IMR-90 (cell line): ENCODE data around the gene GPR62. TPM values are rescaled to one million over a fixed set of nuclear protein-coding genes. Genes with fewer than 3 reads are reported as not detected.

Source experiments
- ATAC-seq: fragments of 200-7000 bp; cut with Tn5 transposase; 2 replicates; pipeline ENCODE4 v1.9.1; 2020; ENCODE audit warnings: low read depth, mild to moderate bottlenecking, moderate library complexity
- BruUV-seq: library from RNA; stranded (reverse); fragments of 400-500 nt; replicated peaks from 2 replicates; lab custom pipeline; 2021; lab: Mats Ljungman, UMichigan
- CTCF ChIA-PET: fragments of 300-600 bp; formaldehyde crosslinking; extraction: SDS; loops from one replicate; lab custom pipeline; 2021; ENCODE audit warnings: antibody characterized with exemption; lab: Yijun Ruan, JAX
- POLR2A ChIA-PET: fragments of 300-600 bp; sonication (Branson Sonifier 250); formaldehyde crosslinking; loops from one replicate; lab custom pipeline; 2022; ENCODE audit warnings: antibody characterized with exemption; ENCODE audit not compliant: unreplicated experiment; lab: Charles Lee
- DNase-seq: peaks from one replicate; pipeline ENCODE4 v3.0.0; 2013
- H2AFZ ChIP-seq: replicated peaks from 2 replicates; pipeline ENCODE3; 2013; ENCODE audit warnings: low read length, mild to moderate bottlenecking; ENCODE audit not compliant: poor library complexity
- H2AK5ac ChIP-seq: 2 replicates; pipeline ENCODE4 v1.6.1; 2013; ENCODE audit warnings: low read depth, low read length, inconsistent platforms
- H2AK9ac ChIP-seq: replicated peaks from 2 replicates; pipeline ENCODE3; 2013; ENCODE audit warnings: mild to moderate bottlenecking, low read depth, low read length, moderate library complexity; ENCODE audit not compliant: poor library complexity
- H2BK120ac ChIP-seq: 2 replicates; pipeline ENCODE4 v1.6.1; 2013; ENCODE audit warnings: low read depth, low read length, inconsistent platforms
- H2BK15ac ChIP-seq: 3 replicates; pipeline ENCODE4 v1.6.1; 2013; ENCODE audit warnings: low read depth, low read length, inconsistent platforms
- H2BK20ac ChIP-seq: 2 replicates; pipeline ENCODE4 v1.6.1; 2013; ENCODE audit warnings: low read depth, mild to moderate bottlenecking, inconsistent platforms, low read length, moderate library complexity
- H2BK5ac ChIP-seq: 2 replicates; pipeline ENCODE4 v1.6.1; 2013; ENCODE audit warnings: mild to moderate bottlenecking, low read depth, low read length, inconsistent platforms; ENCODE audit not compliant: poor library complexity, severe bottlenecking
- H3K14ac ChIP-seq: replicated peaks from 2 replicates; pipeline ENCODE4 v1.6.1; 2013; ENCODE audit warnings: low read depth, low read length, inconsistent platforms
- H3K18ac ChIP-seq: 2 replicates; pipeline ENCODE4 v1.6.1; 2013; ENCODE audit warnings: low read depth, low read length, control low read depth
- H3K23ac ChIP-seq: 2 replicates; pipeline ENCODE4 v1.6.1; 2013; ENCODE audit warnings: low read depth, low read length, inconsistent platforms
- H3K27ac ChIP-seq: 2 replicates; pipeline ENCODE4 v1.5.1; 2013; ENCODE audit warnings: mild to moderate bottlenecking, control low read depth, low read length; ENCODE audit not compliant: insufficient read depth
- H3K27me3 ChIP-seq: 2 replicates; pipeline ENCODE4 v1.6.1; 2013; ENCODE audit warnings: low read length; ENCODE audit not compliant: control insufficient read depth, insufficient read depth
- H3K36me3 ChIP-seq: 2 replicates; pipeline ENCODE4 v1.6.1; 2013; ENCODE audit warnings: low read length, mixed read lengths; ENCODE audit not compliant: control insufficient read depth, insufficient read depth
- H3K4ac ChIP-seq: 2 replicates; pipeline ENCODE4 v1.6.1; 2013; ENCODE audit warnings: low read depth, low read length, inconsistent platforms
- H3K4me1 ChIP-seq: 2 replicates; pipeline ENCODE4 v1.6.1; 2013; ENCODE audit warnings: low read length, mixed read lengths; ENCODE audit not compliant: control insufficient read depth, insufficient read depth
- H3K4me2 ChIP-seq: 2 replicates; pipeline ENCODE4 v1.6.1; 2013; ENCODE audit warnings: low read depth, mild to moderate bottlenecking, control low read depth, low read length, moderate library complexity
- H3K4me3 ChIP-seq: 2 replicates; pipeline ENCODE4 v1.5.1; 2013; ENCODE audit warnings: low read depth, mild to moderate bottlenecking, control low read depth, low read length, moderate library complexity; ENCODE audit not compliant: insufficient read depth
- H3K56ac ChIP-seq: 2 replicates; pipeline ENCODE4 v1.6.1; 2013; ENCODE audit warnings: low read length, inconsistent platforms; ENCODE audit not compliant: insufficient read depth; ENCODE audit errors: extremely low read depth
- H3K79me1 ChIP-seq, 2 experiments: 2 replicates each; pipeline ENCODE4 v1.6.1; 2013; ENCODE audit warnings: low read length in 2 of 2, inconsistent platforms in 1 of 2, low read depth in 1 of 2
- H3K9ac ChIP-seq: 2 replicates; pipeline ENCODE4 v1.6.1; 2013; ENCODE audit warnings: low read depth, low read length, control low read depth
- H3K9me1 ChIP-seq: 2 replicates; pipeline ENCODE4 v1.6.1; 2013; ENCODE audit warnings: low read length, inconsistent platforms; ENCODE audit not compliant: insufficient read depth
- H3K9me3 ChIP-seq: 2 replicates; pipeline ENCODE4 v1.6.1; 2013; ENCODE audit warnings: low read length; ENCODE audit not compliant: control insufficient read depth, insufficient read depth
- H4K20me1 ChIP-seq: 2 replicates; pipeline ENCODE4 v1.6.1; 2013; ENCODE audit warnings: low read length, inconsistent platforms; ENCODE audit not compliant: insufficient read depth
- H4K5ac ChIP-seq: 2 replicates; pipeline ENCODE4 v1.6.1; 2013; ENCODE audit warnings: mild to moderate bottlenecking, low read depth, low read length, control low read depth
- H4K8ac ChIP-seq, 2 experiments: 2 replicates each; pipeline ENCODE4 v1.6.1; 2013; ENCODE audit warnings: low read depth in 2 of 2, low read length in 2 of 2, control low read depth in 1 of 2, inconsistent platforms in 1 of 2
- H4K91ac ChIP-seq: 2 replicates; pipeline ENCODE4 v1.6.1; 2013; ENCODE audit warnings: low read depth, low read length, inconsistent platforms; ENCODE audit not compliant: insufficient read depth
- BHLHE40 ChIP-seq: fragments of 150-350 bp; IDR thresholded peaks from 2 replicates; pipeline ENCODE4 v1.6.1; 2016; ENCODE audit warnings: mild to moderate bottlenecking, low read depth, low read length
- CEBPB ChIP-seq: IDR thresholded peaks from 2 replicates; pipeline ENCODE4 v1.6.1; 2012; ENCODE audit warnings: low read depth, low read length, improper control_type of control experiment
- CHD1 ChIP-seq: IDR thresholded peaks from 2 replicates; pipeline ENCODE4 v1.6.1; 2012; ENCODE audit warnings: low read depth, low read length, improper control_type of control experiment
- FOS ChIP-seq: fragments of 150-350 bp; IDR thresholded peaks from 2 replicates; pipeline ENCODE4 v1.6.1; 2016; ENCODE audit warnings: low read depth, low read length
- MAZ ChIP-seq: IDR thresholded peaks from 2 replicates; pipeline ENCODE4 v1.6.1; 2012; ENCODE audit warnings: low read depth, mild to moderate bottlenecking, low read length, improper control_type of control experiment, moderate library complexity, borderline replicate concordance
- MXI1 ChIP-seq: IDR thresholded peaks from 2 replicates; pipeline ENCODE4 v1.6.1; 2012; ENCODE audit warnings: low read depth, mild to moderate bottlenecking, low read length, moderate library complexity, borderline replicate concordance
- RAD21 ChIP-seq: IDR thresholded peaks from 2 replicates; pipeline ENCODE4 v1.6.1; 2012; ENCODE audit warnings: low read length, improper control_type of control experiment
- SMC3 ChIP-seq: fragments of 150-350 bp; IDR thresholded peaks from 2 replicates; pipeline ENCODE4 v1.6.1; 2016; ENCODE audit warnings: low read depth, mild to moderate bottlenecking, antibody characterized with exemption, low read length, moderate library complexity
- WGBS, 2 experiments: methylation state at CpG; one replicate each; pipeline versions ENCODE4 v1.1.5 to v1.1.7; 2013; ENCODE audit warnings: missing lambda C conversion rate in 2 of 2; ENCODE audit not compliant: insufficient read length in 1 of 2; ENCODE audit errors: extremely low coverage in 2 of 2; 5-methylcytosine and 5-hydroxymethylcytosine counted together
- dilution Hi-C: fragments of 300-500 bp; cut with HindIII; formaldehyde crosslinking; loops from one replicate; pipeline ENCODE4 v1.14.3; 2018; ENCODE audit warnings: low sequenced_read_pairs; ENCODE audit not compliant: unreplicated experiment
- in situ Hi-C: fragments of 300-500 bp; cut with MboI; formaldehyde crosslinking; loops from 3 replicates; pipeline ENCODE4 v1.14.3; 2019; ENCODE audit warnings: low sequenced_read_pairs, inconsistent platforms, mixed read lengths
- intact Hi-C: fragments of 100-400 bp; cut with micrococcal nuclease; formaldehyde crosslinking; loops from 2 replicates; pipeline ENCODE4 v1.10.0; 2022
- polyA plus RNA-seq, 3 experiments: library from polyadenylated mRNA; depleted of rRNA; stranded (reverse); fragments of >200 nt; gene quantifications; 2 replicates each; pipeline ENCODE4 v1.2.3, GENCODE V29; 2012; ENCODE audit warnings: low replicate concordance in 1 of 3
- total RNA-seq: library from RNA; depleted of rRNA; stranded (reverse); fragments of >200 nt; gene quantifications from 2 replicates; pipeline ENCODE4 v1.2.3, GENCODE V29; 2012
- TF ChIP-seq, protein P1 (sequence below): fragments of 150-350 bp; IDR thresholded peaks from 2 replicates; pipeline ENCODE4 v1.6.1; 2016; ENCODE audit warnings: low read depth, mild to moderate bottlenecking, low read length, moderate library complexity, borderline replicate concordance
- TF ChIP-seq, protein P2 (sequence below): fragments of 150-350 bp; IDR thresholded peaks from 2 replicates; pipeline ENCODE4 v1.6.1; 2017; ENCODE audit warnings: mild to moderate bottlenecking, antibody characterized with exemption, low read length, low read depth

GPR62 gene
- total and polyA plus RNA-seq, 2 of the 4 experiments (the other 2 are of a cell fraction), result under 0.01 TPM; not detected in 1

DNA sequence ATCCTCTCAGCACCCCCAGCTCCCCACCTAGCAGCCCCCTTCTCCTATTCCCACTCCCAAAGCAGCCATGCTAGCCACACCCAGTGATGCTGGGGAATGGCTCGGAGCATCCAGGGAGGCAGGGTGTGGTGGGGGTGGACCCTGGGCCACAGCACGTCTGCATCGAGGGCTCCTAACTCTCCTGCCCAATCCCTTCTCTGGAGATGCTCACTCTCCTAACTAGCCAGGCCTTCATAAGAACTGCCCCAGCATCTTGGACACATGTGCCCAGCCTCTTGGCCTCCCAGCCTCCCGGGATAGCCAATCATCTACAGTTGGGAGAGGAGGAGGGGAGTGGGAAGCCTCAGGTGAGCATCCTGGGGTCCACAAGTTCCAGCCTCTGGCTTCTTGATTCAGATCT, 9.3 kb downstream of the GPR62 start:
- intact Hi-C loops (no loop called here), in situ Hi-C loops (loop anchor here (25.0 kb wide), 1 partner anchor 1627 kb away; the partner anchor contains the start of genes RASSF1, TUSC2 and ZMYND10), dilution Hi-C loops (no loop called here)
- no CpG with 5 or more reads among the region's 4 CpGs for WGBS, 2 experiments
- peaks cover 13% of the 10 kb centered on the region for H3K36me3 ChIP-seq
- H2BK120ac ChIP-seq, result no peak overlapping the region
- ChIA-PET POLR2A (no interaction called here), CTCF (no interaction called here)
- ATAC-seq (no peak), DNase-seq (no peak)
- H3K79me1 ChIP-seq, result peaks cover 36 to 68% of the 10 kb centered on the region in 2 experiments
- no peak overlapping the region for H3K4ac ChIP-seq
- H4K5ac ChIP-seq, result no peak overlapping the region
- H3K9me3 ChIP-seq, result no peaks in the 10 kb centered on the region
- H3K4me1 ChIP-seq, result peaks cover 28% of the 10 kb centered on the region
- TF ChIP-seq, protein P1, sequence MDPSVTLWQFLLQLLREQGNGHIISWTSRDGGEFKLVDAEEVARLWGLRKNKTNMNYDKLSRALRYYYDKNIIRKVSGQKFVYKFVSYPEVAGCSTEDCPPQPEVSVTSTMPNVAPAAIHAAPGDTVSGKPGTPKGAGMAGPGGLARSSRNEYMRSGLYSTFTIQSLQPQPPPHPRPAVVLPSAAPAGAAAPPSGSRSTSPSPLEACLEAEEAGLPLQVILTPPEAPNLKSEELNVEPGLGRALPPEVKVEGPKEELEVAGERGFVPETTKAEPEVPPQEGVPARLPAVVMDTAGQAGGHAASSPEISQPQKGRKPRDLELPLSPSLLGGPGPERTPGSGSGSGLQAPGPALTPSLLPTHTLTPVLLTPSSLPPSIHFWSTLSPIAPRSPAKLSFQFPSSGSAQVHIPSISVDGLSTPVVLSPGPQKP, result no peak
- TF ChIP-seq, protein P2, sequence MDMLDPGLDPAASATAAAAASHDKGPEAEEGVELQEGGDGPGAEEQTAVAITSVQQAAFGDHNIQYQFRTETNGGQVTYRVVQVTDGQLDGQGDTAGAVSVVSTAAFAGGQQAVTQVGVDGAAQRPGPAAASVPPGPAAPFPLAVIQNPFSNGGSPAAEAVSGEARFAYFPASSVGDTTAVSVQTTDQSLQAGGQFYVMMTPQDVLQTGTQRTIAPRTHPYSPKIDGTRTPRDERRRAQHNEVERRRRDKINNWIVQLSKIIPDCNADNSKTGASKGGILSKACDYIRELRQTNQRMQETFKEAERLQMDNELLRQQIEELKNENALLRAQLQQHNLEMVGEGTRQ, result no peak
- TF ChIP-seq RAD21, result no peak
- TF ChIP-seq BHLHE40, result no peak
- TF ChIP-seq CEBPB, result no peak
- no peak for TF ChIP-seq CHD1
- TF ChIP-seq MAZ, result no peak
- TF ChIP-seq MXI1, result no peak
- no peak for TF ChIP-seq FOS
- TF ChIP-seq SMC3, result no peak
- BruUV-seq, result no TSS peak
- no peak overlapping the region for H3K23ac ChIP-seq
- no peak overlapping the region for H3K18ac ChIP-seq
- no peak overlapping the region for H2AK5ac ChIP-seq
- no peak overlapping the region for H2BK5ac ChIP-seq
- H2BK20ac ChIP-seq, result no peak overlapping the region
- H2AFZ ChIP-seq, result no peak overlapping the region
- no peak overlapping the region for H3K27ac ChIP-seq
- no peak overlapping the region; the same call in 1 of the 2 replicates for H3K14ac ChIP-seq
- no peak overlapping the region for H2BK15ac ChIP-seq
- peaks cover 16% of the 10 kb centered on the region for H4K20me1 ChIP-seq
- no peak overlapping the region for H3K56ac ChIP-seq
- H2AK9ac ChIP-seq, result no peak overlapping the region
- no peak overlapping the region for H3K9ac ChIP-seq
- no peak overlapping the region for H4K91ac ChIP-seq
- H3K4me3 ChIP-seq, result no peak overlapping the region
- peaks cover 19% of the 10 kb centered on the region for H3K9me1 ChIP-seq
- no peak overlapping the region for H3K4me2 ChIP-seq
- no peaks in the 10 kb centered on the region for H3K27me3 ChIP-seq
- no peak overlapping the region for H4K8ac ChIP-seq
